ENCODE measurements around the gene NEDD4.
A peak's percentile ranks its signal among the peaks of the same experiment; 100 is the strongest.
"Not testable (repeated sequence)": the region's sequence is repeated elsewhere in the genome, so short reads cannot be mapped to it uniquely, and the experiment has no call there.

Gene NEDD4

GRCh38 chr15:56003777-56004176 is 10.4 kb upstream of the NEDD4 start:
- DNase-seq = not testable (repeated sequence)

DNA sequence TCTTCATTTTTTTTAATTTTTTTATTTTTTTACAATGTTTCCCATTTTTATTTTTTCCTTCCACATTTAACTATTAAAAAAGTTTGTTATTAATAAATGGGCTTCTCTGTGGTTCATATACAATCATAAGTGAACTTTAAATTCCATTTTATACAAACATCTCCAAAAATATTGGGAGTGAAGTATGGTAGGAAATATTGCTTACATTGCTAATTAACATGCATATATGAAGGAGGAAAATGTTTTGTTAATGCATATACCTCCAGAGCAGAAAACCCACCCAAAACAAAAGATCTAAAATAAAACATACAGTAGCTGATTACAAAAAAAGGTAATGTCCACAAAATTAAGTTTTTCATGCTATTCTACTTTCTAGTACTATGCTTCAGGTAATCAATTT is 9.9 kb upstream of the NEDD4 start:
- DNase-seq = not testable (repeated sequence)

DNA sequence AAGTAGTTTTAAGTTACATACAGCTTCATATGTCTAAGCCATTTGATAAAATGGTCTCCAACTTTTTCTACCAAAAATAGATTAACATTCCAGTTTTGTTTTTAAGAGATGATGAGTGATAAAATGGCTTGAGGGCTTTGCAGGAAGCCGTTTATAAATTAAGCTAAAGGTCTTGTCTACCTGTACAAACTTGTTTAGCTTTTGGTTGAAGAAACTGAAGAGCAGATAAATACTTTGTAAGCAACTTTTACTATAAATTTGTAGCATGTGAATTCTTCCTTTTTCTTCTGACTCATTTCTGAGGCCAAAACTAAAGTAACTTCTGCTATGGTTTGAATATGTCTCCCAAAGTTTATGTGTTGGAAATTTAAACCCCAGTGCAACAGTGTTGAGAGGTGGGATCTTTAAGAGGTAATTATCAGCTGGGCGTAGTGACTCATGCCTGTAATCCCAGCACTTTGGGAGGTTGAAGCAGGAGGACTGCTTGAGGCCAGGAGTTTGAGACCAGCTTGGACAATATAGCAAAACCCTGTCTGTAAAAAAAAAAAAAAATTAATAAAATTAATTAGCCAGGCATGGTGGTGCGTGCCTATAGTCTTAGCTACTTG is 8.2 kb upstream of the NEDD4 start:
- no peak for DNase-seq

GRCh38 chr15:55999658-56000057 is 6.2 kb upstream of the NEDD4 start:
- no peak for DNase-seq

GRCh38 chr15:55998478-55998877 is 5.1 kb upstream of the NEDD4 start:
- DNase-seq = no peak

DNA sequence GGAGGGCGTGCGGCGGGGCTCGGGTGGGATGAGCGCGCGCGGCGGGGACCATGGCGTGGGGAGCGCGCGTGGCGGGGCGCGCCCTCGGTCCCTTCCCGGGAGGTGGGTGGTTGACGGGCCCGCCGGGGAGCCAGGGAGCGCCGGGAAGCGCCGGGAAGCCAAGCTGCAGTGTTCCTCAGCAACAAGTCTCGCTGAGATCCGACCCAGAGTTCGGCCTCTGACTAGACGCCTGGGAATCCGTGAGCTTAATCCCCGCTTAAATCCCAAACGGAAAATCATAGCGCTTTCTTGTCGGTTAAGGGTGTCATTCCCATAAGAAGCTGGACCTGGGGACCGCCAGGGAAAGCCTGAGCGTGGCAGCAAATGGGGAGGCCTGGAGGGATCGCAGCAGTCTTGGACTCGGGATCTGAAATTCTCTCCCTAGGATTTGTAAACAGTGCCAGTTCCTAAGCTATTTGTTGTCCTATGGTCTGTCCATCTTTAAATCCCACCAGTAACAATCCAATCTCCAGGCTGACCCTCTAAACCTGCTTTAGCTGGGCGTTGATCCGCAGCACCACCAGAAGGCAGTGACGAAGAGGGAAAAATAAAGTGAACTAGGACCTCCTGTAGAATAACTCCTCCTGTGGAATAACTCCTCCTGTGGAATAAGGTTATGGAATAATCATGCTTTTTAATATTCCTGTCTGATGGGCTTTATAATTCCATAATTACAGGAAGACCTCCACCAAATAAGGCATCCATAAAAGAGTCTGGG is 570 bp upstream of the NEDD4 start:
- DNase-seq = peak; percentile 20

GRCh38 chr15:55992769-55993110 is 672 bp downstream of the NEDD4 start:
- DNase-seq = no peak

- no peak for DNase-seq
Observed at GRCh38 chr15:55991802-55992768, 1.3 kb downstream of the NEDD4 start.

DNA sequence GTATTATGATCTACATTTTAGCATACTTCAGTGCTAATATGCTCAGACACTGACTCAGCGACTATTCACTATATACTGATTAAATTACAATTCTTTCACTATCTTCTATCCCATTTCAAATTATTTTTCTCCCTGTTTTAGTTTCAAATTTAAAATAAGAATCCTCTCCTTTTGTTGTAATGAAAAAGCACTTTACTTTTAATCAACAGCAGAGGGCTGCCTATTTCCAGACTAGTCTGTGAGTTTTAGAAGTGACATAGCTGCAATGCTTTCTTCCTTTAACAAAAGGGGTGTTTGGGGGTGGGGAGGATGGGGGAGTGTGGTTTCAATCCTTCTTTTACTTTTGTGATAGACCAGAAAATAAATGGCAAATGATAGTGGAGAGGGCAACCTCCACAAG is 2.4 kb downstream of the NEDD4 start:
- no peak for DNase-seq

DNA sequence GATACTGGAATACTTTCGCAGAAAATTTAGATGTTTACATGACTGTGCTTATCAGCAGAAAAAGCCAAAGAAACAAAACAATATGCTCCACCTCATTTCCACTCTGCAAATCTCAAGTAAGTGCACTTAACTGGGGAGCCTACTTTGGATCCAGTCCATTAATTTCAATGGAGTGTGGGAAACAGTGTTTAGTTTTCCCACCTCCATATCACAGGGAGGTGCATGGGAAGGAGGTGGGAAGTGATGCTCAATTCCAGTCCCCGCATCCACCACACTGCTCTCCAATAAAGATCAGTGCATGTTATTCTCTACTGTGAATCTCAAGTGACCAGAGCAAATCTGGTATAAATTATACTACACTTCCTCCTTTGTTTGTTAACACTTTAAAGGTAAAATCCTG is 2.9 kb downstream of the NEDD4 start:
- no peak for DNase-seq

- no peak for DNase-seq
Observed at GRCh38 chr15:55989383-55989782, 4.0 kb downstream of the NEDD4 start.

- no peak for DNase-seq
Observed at GRCh38 chr15:55981582-55982249, 11.7 kb downstream of the NEDD4 start.

DNA sequence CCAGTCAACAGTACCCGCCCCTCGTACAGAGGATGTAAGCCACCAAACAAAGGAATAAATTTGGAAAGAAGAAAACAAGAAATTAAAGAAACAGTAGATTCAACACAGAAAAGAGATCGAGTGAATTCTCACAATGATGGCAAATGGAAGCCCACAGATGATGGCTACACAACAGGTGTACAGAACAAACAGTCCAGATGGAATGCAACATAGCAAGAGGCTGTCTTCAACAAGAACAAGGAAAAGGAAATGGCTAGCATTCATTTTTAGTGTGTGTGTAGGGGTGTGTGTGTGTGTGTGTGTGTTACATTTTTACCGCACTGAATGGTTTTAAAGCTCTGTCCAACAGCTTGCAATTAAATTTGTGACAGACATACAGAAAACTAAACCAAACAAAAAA is 12.9 kb downstream of the NEDD4 start:
- no peak for DNase-seq

DNA sequence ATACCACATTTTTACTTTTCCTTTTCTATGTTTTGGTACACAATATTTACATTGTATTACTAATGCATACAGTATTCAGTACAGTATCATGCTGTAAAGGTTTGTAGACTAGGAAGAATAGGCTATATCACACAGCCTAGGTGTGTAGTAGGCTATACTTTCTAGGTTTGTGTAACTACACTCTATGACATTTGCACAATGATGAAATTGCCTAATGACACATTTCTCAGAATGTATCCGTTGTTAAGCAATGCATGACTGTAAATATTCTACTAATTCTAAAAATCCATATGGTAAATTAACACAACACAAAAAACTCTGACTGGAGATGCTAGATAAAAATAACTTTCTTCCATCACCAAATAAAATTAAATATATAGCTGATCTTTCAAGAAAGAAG is 16.2 kb downstream of the NEDD4 start:
- no peak for DNase-seq

GRCh38 chr15:55970286-55970685 is 23.1 kb downstream of the NEDD4 start:
- no peak for DNase-seq

- no peak for DNase-seq
Observed at GRCh38 chr15:55969582-55969981, 23.8 kb downstream of the NEDD4 start.

- no peak for DNase-seq
Observed at GRCh38 chr15:55968923-55969322, 24.5 kb downstream of the NEDD4 start.

- DNase-seq = no peak
Observed at GRCh38 chr15:55965091-55965490, 28.3 kb downstream of the NEDD4 start.

- DNase-seq = no peak
Observed at GRCh38 chr15:55960946-55961345, 32.5 kb downstream of the NEDD4 start.

GRCh38 chr15:55959744-55960447 is 33.5 kb downstream of the NEDD4 start:
- no peak for DNase-seq

DNA sequence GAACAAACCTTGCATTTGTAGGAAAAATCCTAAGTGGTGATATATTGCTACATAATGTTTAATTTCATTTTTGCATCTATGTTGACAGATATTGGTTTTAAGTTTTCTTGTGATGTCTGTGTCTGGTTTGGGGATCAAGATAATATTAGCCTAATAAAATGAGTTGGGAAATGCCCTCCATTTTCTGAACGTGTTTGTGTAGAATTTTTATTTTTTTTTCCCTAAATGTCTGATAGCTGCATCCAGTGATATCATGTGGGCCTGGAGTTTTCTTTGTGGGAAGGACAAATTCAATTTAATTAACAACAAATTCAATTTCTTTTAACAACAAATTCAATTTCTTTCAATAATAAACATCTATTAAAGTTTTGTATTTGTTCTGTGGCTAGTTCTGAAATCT is 35.1 kb downstream of the NEDD4 start:
- no peak for DNase-seq

GRCh38 chr15:55954862-55955605 is 38.4 kb downstream of the NEDD4 start:
- DNase-seq = no peak
